ENCODE data around the gene LPP.

- TF ChIP-seq SMC3 (IDR thresholded peaks at IDR 0.05; ENCODE audit: low read length) = no peak
- no peak for TF ChIP-seq CTCF (CRISPR knock-in tag; IDR thresholded peaks at IDR 0.05)
- no peak for TF ChIP-seq ZBTB7A (CRISPR knock-in tag; IDR thresholded peaks at IDR 0.05)
- no peak for TF ChIP-seq ZNF644 (CRISPR knock-in tag; IDR thresholded peaks at IDR 0.05; ENCODE audit: low read depth)
- no peak for TF ChIP-seq TAF1 (CRISPR knock-in tag; IDR thresholded peaks at IDR 0.05)
- TF ChIP-seq ZSCAN29 (CRISPR knock-in tag; conservative IDR thresholded peaks at IDR 0.05) = no peak
- TF ChIP-seq SMAD1 (CRISPR knock-in tag; IDR thresholded peaks at IDR 0.05; ENCODE audit: borderline replicate concordance, low read depth) = no peak
Measured at GRCh38 chr3:188878076-188878475, 724.1 kb downstream of the LPP start.
